CD14-positive monocyte (primary cell): ENCODE results near the gene TAF11L13. TPM values are rescaled to one million over a fixed set of nuclear protein-coding genes. Genes with fewer than 3 reads are reported as not detected.

ENCODE experiments used
- DNase-seq, 3 donors: peaks; one replicate each; pipeline ENCODE4 v3.0.0-alpha.2; 2011 to 2022
- H2AFZ ChIP-seq: 2 replicates; pipeline ENCODE4 v1.6.0; 2012; ENCODE audit warnings: mild to moderate bottlenecking, low read depth, low read length, inconsistent platforms; ENCODE audit not compliant: insufficient read depth, poor library complexity, severe bottlenecking
- H3K27ac ChIP-seq, 2 donors: 1 replicate in 1 of 2; 2 replicates in 1 of 2; pipeline ENCODE4 v1.5.1; 2012 to 2013; ENCODE audit warnings: low read length in 2 of 2, control low read depth in 1 of 2, inconsistent platforms in 1 of 2, low read depth in 1 of 2, mild to moderate bottlenecking in 1 of 2
- H3K27me3 ChIP-seq, 2 donors: one replicate each; pipeline versions ENCODE4 v1.6.0 to v1.6.1; 2011 to 2013; ENCODE audit warnings: low read length in 2 of 2; ENCODE audit not compliant: control insufficient read depth in 2 of 2, insufficient read depth in 2 of 2
- H3K36me3 ChIP-seq, 2 donors: replicated peaks in 1 of 2; 1 replicate in 1 of 2; 2 replicates in 1 of 2; pipeline versions ENCODE4 v1.5.1 to v1.6.1; 2012 to 2013; ENCODE audit warnings: low read length in 2 of 2, control low read depth in 1 of 2, inconsistent platforms in 1 of 2, mild to moderate bottlenecking in 1 of 2; ENCODE audit not compliant: insufficient read depth in 2 of 2, control insufficient read depth in 1 of 2
- H3K4me1 ChIP-seq, 2 donors: 1 replicate in 1 of 2; 2 replicates in 1 of 2; pipeline versions ENCODE4 v1.5.1 to v1.6.1; 2012 to 2013; ENCODE audit warnings: low read length in 2 of 2, control low read depth in 1 of 2, inconsistent platforms in 1 of 2, mild to moderate bottlenecking in 1 of 2, moderate library complexity in 1 of 2; ENCODE audit not compliant: insufficient read depth in 2 of 2, control insufficient read depth in 1 of 2
- H3K4me2 ChIP-seq: replicated peaks from 2 replicates; pipeline ENCODE3; 2012; ENCODE audit warnings: low read length, moderate library complexity, mild to moderate bottlenecking; ENCODE audit not compliant: poor library complexity, severe bottlenecking; ENCODE audit errors: extremely low read depth
- H3K4me3 ChIP-seq, 3 experiments: fragments of 200-600 bp in 1 of 3; sonication (generic) in 1 of 3; replicated peaks in 1 of 3; 1 replicate in 2 of 3; 2 replicates in 1 of 3; pipeline ENCODE4 v1.5.1; 2011 to 2013; ENCODE audit warnings: low read length in 3 of 3, mild to moderate bottlenecking in 3 of 3, control low read depth in 2 of 3, low read depth in 2 of 3, inconsistent platforms in 1 of 3, moderate library complexity in 1 of 3
- H3K79me2 ChIP-seq: 2 replicates; pipeline ENCODE4 v1.6.0; 2012; ENCODE audit warnings: mild to moderate bottlenecking, control low read depth, inconsistent platforms, low read length, moderate library complexity; ENCODE audit not compliant: insufficient read depth
- H3K9ac ChIP-seq: 2 replicates; pipeline ENCODE4 v1.6.0; 2017; ENCODE audit warnings: low read length, mild to moderate bottlenecking; ENCODE audit not compliant: insufficient read depth, poor library complexity, severe bottlenecking
- H3K9me3 ChIP-seq, 2 donors: replicated peaks in 1 of 2; 1 replicate in 1 of 2; 2 replicates in 1 of 2; pipeline versions ENCODE4 v1.5.1 to v1.6.1; 2012 to 2013; ENCODE audit warnings: low read length in 2 of 2, control low read depth in 1 of 2; ENCODE audit not compliant: control insufficient read depth in 1 of 2, insufficient read depth in 1 of 2
- H4K20me1 ChIP-seq: 2 replicates; pipeline ENCODE4 v1.6.0; 2012; ENCODE audit warnings: mild to moderate bottlenecking, low read length, control low read depth, moderate library complexity; ENCODE audit not compliant: insufficient read depth
- H3K27ac Mint-ChIP-seq, 7 donors: one replicate each; pipeline ENCODE4 v1.8.0; 2020; ENCODE audit warnings: mild to moderate bottlenecking in 7 of 7, mixed read lengths in 7 of 7, moderate library complexity in 6 of 7, inconsistent platforms in 2 of 7
- H3K27me3 Mint-ChIP-seq, 3 donors: one replicate each; pipeline ENCODE4 v1.8.0; 2021 to 2022; ENCODE audit warnings: low read depth in 3 of 3, mild to moderate bottlenecking in 3 of 3, mixed read lengths in 3 of 3, moderate library complexity in 3 of 3, inconsistent platforms in 1 of 3
- H3K36me3 Mint-ChIP-seq, 2 donors: one replicate each; pipeline ENCODE4 v1.8.0; 2020; ENCODE audit warnings: mixed read lengths in 2 of 2, inconsistent platforms in 1 of 2, mild to moderate bottlenecking in 1 of 2
- H3K4me1 Mint-ChIP-seq: one replicate; pipeline ENCODE4 v1.8.0; 2020; ENCODE audit warnings: mild to moderate bottlenecking, mixed read lengths
- H3K4me3 Mint-ChIP-seq, 2 donors: one replicate each; pipeline ENCODE4 v1.8.0; 2020; ENCODE audit warnings: mild to moderate bottlenecking in 2 of 2, mixed read lengths in 2 of 2, moderate library complexity in 1 of 2
- H3K9me3 Mint-ChIP-seq, 7 donors: one replicate each; pipeline ENCODE4 v1.8.0; 2020 to 2022; ENCODE audit warnings: mixed read lengths in 7 of 7, mild to moderate bottlenecking in 6 of 7, moderate library complexity in 6 of 7, inconsistent platforms in 2 of 7
- WGBS: methylation state at CpG from one replicate; pipeline ENCODE4 v1.1.5; 2013; ENCODE audit warnings: missing lambda C conversion rate; ENCODE audit not compliant: insufficient coverage; 5-methylcytosine and 5-hydroxymethylcytosine counted together
- intact Hi-C, 2 donors: fragments of 100-400 bp; cut with micrococcal nuclease; formaldehyde crosslinking; loops; one replicate each; pipeline versions ENCODE4 v1.15.0 to v1.15.1; 2023
- polyA plus RNA-seq, 3 donors: library from polyadenylated mRNA; depleted of rRNA in 1 of 3; unstranded in 2 of 3; stranded (reverse) in 1 of 3; fragments of 300-500 nt in 2 of 3; fragments of >200 nt in 1 of 3; fragmentation: Illumina TruSeq in 2 of 3; gene quantifications; 1 replicate in 2 of 3; 2 replicates in 1 of 3; pipeline ENCODE4 v1.2.3, GENCODE V29; 2012 to 2021
- TF ChIP-seq, protein P1 (sequence below): fragments of 200-600 bp; IDR thresholded peaks from one replicate; pipeline ENCODE4 v1.8.0; 2022; ENCODE audit warnings: antibody characterized with exemption, mild to moderate bottlenecking

The TAF11L13 gene
- polyA plus RNA-seq, 3 donors: not detected

DNA sequence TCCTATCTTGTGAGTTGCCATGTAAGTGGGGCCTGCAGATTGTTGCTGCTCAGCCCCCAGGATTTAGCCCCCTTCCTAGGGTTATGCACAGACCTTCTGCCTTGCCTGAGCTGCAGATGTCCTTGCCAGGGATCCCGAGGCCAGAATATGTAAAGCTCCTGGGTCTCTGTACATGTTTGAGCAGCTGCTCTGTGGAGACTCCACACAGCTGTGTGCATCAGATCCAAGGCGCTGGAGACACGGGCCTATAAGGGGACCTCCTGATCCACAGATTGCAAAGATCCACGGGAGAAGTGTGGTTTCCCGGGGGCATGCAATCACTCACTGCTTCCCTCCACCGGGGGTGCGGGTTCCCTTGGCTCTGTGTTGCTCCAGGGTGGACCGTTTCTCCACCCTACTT, 31.3 kb downstream of the TAF11L13 start:
- Histone ChIP-seq H3K4me1 (no peaks in the 10 kb centered on the region), H3K27ac (no peak overlapping the region), H3K9me3 (peaks cover 5 to 19% of the 10 kb centered on the region in 2 donors), H3K4me3 (no peak overlapping the region), H3K27me3 (no peaks in the 10 kb centered on the region), H4K20me1 (no peaks in the 10 kb centered on the region), H3K4me2 (no peak overlapping the region), H3K36me3 (no peaks in the 10 kb centered on the region), H3K79me2 (no peaks in the 10 kb centered on the region), H2AFZ (no peak overlapping the region), H3K9ac (no peak overlapping the region)
- DNase-seq: no peak
- intact Hi-C loops: no loop called here
- WGBS: 97% methylated on average over 6 of the region's 8 CpGs
- TF ChIP-seq, protein P1, sequence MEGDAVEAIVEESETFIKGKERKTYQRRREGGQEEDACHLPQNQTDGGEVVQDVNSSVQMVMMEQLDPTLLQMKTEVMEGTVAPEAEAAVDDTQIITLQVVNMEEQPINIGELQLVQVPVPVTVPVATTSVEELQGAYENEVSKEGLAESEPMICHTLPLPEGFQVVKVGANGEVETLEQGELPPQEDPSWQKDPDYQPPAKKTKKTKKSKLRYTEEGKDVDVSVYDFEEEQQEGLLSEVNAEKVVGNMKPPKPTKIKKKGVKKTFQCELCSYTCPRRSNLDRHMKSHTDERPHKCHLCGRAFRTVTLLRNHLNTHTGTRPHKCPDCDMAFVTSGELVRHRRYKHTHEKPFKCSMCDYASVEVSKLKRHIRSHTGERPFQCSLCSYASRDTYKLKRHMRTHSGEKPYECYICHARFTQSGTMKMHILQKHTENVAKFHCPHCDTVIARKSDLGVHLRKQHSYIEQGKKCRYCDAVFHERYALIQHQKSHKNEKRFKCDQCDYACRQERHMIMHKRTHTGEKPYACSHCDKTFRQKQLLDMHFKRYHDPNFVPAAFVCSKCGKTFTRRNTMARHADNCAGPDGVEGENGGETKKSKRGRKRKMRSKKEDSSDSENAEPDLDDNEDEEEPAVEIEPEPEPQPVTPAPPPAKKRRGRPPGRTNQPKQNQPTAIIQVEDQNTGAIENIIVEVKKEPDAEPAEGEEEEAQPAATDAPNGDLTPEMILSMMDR: no peak
- peaks cover 13 to 42% (median 25%) of the 10 kb centered on the region in 7 donors for H3K9me3 Mint-ChIP-seq
- peaks cover 0 to 3% (median 1%) of the 10 kb centered on the region in 3 donors for H3K27me3 Mint-ChIP-seq
- no peak overlapping the region for H3K27ac Mint-ChIP-seq
- peaks cover 0 to 3% of the 10 kb centered on the region in 2 donors for H3K36me3 Mint-ChIP-seq
- H3K4me3 Mint-ChIP-seq: no peak overlapping the region
- H3K4me1 Mint-ChIP-seq: peaks cover 1% of the 10 kb centered on the region

DNA sequence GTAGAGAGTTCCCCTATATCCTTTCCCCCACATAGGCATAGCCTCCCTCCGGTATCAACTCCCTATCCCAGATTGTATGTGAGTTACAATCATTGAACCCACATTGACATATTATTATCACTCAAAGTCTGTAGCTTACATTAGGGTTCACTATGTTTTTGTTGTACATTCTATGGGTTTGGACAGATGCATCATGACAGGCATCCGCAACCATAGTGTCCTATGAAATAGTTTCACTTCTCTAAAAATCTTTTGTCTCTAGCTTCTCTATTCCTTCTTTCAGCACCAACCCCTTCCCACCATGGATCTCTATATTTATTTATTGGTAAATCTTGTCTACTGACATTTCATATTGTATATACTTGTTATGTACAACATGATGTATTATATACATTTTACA, 33.9 kb downstream of the TAF11L13 start:
- Histone ChIP-seq H3K4me1 (no peaks in the 10 kb centered on the region), H3K79me2 (no peaks in the 10 kb centered on the region), H3K27me3 (no peaks in the 10 kb centered on the region), H4K20me1 (no peaks in the 10 kb centered on the region), H2AFZ (no peak overlapping the region), H3K9ac (no peak overlapping the region), H3K4me2 (no peak overlapping the region), H3K9me3 (peaks cover 21 to 28% of the 10 kb centered on the region in 2 donors), H3K36me3 (no peaks in the 10 kb centered on the region), H3K4me3 (no peak overlapping the region), H3K27ac (no peak overlapping the region)
- no peak overlapping the region for H3K4me3 Mint-ChIP-seq
- intact Hi-C loops: no loop called here
- peaks cover 6 to 50% (median 33%) of the 10 kb centered on the region in 7 donors for H3K9me3 Mint-ChIP-seq
- TF ChIP-seq, protein P1: no peak
- H3K27ac Mint-ChIP-seq: no peak overlapping the region
- peak in 1 of 3 donors; percentile 18 for DNase-seq
- H3K27me3 Mint-ChIP-seq: no peaks in the 10 kb centered on the region
- H3K4me1 Mint-ChIP-seq: peaks cover 1% of the 10 kb centered on the region
- H3K36me3 Mint-ChIP-seq: peaks cover 0 to 3% of the 10 kb centered on the region in 2 donors
- no CpG with 5 or more reads among the region's 2 CpGs for WGBS
